GF-D8 (cell line): Measurements from ENCODE around the gene PTGES3.
A peak's percentile ranks its signal among the peaks of the same experiment; 100 is the strongest.
"Not testable (repeated sequence)": the region's sequence is repeated elsewhere in the genome, so short reads cannot be mapped to it uniquely, and the experiment has no call there.

ENCODE experiments used
- DNase-seq: peaks from one replicate; lab custom pipeline; 2025; lab: John Stamatoyannopoulos, UW

PTGES3 gene, protein sequence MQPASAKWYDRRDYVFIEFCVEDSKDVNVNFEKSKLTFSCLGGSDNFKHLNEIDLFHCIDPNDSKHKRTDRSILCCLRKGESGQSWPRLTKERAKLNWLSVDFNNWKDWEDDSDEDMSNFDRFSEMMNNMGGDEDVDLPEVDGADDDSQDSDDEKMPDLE

GRCh38 chr12:56688129-56688845 is at the start of gene PTGES3:
Gene PTGES3 (minus strand): TSS chr12:56688284. CDS start chr12:56687999, 285 bp downstream.
- DNase-seq: peak; percentile 97

DNA sequence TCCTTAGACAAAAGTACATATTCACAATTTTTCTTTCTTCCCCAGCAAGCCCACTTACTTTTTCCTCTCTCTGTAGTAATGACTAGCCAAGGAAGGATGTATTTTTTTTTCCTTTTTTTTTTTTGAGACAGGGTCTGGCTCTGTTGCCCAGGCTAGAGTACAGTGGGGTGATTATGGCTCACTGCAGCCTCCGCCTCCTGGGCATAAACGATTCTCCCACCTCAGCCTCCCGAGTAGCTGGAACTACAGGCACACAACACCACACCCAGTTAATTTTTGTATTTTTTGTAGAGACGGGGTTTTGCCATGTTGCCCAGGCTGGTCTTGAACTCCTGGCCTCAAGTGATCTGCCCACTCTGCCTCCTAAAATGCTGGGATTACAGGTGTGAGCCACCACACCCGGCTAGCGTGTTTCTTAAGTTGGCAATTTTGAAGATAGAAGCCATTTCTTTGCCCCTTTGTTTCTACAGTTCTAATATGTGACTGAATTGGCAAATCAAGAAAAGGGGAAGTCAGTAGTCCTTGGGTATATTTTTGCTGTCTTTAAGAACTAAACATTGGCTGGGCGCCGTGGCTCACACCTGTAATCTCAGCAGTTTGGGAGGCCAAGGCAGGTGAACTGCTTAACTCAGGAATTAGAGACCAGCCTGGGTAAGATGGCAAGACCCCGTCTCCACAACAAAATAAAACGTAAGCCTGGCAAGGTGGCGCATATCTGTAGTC is 40.2 kb upstream of the PTGES3 start:
- no peak for DNase-seq

DNA sequence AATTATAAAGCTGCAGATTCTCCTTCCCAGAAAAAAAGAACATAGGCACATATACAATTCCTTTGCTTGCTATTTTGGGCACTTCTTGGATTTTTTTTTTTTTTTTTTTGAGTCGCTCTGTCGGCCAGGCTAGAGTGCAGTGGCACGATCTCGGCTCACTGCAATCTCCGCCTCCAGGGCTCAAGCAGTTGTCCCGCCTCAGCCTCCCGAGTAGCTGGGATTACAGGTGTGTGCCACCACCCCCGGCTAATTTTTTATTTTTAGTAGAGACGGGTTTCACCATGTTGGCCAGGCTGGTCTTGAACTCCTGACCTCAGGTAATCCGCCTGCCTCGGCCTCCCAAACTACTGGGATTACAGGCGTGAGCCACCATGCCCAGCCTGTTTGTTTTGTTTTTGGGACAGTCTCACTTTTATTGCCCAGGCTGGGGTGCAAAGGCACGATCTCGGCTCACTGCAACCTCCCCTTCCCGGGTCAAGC is 38.2 kb upstream of the PTGES3 start:
- not testable (repeated sequence) for DNase-seq

DNA sequence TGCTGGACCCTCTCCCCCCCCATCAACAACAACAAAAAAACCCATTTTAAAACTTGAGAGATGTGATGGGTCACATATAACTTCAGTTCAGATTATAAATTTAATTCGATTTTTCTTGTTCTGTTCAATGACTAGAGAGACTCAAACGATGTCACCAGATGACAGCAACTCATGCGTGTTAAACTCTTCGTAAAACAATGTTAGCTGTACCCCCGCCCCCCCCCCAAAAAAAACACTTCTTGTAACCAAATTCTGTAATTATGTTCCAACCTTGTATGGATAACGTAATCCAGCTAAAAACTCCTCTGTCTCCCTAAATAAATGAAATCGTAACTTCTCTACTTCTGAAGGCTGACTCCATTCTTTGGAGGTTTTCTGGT is 37.6 kb upstream of the PTGES3 start:
- no peak for DNase-seq

GRCh38 chr12:56724972-56725722 is 37.1 kb upstream of the PTGES3 start, which contains the start of gene NACA:
Gene NACA (minus strand): TSS chr12:56725299. CDS start chr12:56724521, 778 bp downstream.
- DNase-seq: peak; percentile 97

- no peak for DNase-seq
These were observed 36.6 kb upstream of the PTGES3 start for GRCh38 chr12:56724701-56724971.

DNA sequence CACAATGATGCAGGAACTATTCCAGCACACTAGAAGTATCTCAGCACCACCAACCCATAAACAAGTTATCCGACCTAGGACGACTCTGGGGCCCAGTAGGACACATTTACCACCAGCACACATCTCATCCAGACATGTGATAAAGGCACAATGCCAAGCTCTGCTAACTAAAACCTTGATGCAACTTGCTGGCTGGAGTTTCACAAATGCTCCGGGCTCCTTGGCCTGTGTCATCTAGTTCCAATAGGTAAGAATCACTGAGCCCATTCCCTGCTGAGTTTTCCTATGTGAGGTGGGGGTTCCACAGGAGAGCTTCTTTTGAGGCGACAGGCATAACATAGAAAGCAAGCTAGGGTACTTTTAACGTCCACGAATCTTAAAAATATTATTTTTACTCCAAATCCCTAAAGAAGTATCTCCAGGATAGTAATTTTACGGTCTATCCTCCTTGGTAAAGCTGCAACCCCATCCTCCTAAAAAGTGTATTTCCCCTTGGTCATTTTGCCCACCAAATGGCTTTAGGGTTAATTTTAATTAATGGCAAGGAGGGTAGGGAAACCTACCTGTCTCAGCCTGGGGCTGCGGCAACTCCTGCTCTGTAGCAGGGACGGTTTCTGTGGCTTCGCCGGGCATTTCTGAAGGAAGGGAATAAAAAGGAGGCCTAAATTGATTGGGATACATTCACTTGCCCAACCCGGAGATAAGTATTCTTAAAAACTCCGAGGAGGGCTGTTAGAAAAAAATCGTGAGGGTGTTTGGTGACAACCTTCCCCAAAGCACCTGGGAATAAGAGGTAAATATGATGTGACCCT is 36.0 kb upstream of the PTGES3 start:
- DNase-seq: peak; percentile 17

DNA sequence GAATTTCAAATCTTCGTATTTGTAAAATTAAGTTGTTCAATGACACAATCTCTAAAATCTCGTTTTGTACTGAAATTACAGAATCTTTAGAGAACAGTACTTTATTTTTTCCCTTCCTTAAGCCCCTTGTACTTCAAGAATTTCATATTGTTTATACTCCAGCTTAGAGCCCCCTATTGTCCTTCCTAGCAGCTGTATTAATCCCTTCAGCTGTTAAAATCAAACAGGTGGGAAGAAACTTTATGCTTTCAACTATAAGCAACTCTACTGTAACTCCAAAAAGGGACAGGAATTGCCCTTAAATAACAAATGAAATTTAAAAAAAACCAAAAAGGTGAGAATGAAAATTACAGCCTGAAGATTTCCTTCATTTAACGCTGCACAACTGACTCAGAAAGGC is 35.3 kb upstream of the PTGES3 start:
- no peak for DNase-seq

GRCh38 chr12:56722832-56723231 is 34.7 kb upstream of the PTGES3 start:
- DNase-seq: no peak

DNA sequence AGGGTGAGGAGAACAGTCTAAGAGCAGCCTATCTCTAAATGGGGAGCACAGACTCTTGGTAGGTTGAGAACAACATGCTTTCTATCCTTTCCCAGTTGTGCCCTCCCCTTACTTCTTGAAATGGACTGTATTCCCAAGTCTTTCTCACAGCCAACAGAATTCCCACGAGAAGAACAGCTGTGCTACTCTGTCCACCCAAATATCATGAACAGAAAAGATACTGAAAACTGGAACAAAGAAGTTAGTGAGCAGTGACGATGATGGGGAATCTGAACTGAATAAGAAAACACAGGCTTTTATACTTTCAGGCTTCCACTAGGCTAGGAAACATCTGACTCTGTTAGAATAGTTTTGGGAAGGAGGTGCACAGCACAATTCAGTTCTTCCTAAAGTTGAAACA is 33.6 kb upstream of the PTGES3 start:
- DNase-seq: no peak

DNA sequence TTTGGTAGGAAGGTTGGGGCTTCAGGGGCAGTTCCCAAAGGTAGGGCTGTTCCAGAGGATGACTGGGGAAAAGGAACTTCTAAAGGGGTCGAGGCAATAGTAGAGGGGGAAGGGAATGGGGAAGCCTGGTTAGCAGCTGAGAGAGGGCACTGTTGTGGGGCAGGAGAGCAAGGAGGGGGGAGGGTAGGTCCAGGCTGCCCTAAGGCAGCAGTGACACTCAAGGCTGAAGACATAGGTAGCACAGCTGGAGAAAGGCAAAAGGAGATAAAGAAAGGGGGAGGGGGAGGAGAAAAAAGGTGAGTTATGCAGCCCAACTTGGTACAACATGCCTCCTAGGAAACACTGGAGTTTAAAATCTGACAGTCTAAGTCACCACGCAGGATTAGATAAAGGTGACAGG is 33.1 kb upstream of the PTGES3 start:
- no peak for DNase-seq

DNA sequence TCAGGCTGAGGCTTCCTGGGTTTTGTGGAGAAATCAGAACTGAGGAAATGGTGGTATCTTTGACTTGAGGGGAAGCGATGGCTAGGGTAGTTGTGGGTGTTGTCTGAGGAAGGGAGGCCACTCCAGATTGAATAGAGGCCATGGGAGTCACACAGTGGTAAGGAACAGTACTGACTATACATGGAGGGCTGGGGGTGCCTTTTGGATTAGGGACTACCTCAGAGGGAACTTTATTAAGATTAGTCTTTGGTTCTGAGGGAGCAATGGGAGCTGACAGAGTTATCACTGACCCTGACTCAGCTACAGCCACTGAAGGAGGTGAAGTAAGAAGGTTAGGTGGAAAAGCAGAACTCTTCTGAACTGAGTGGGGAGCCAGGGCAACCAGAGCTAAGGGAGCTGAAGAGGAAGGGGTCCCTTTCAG is 32.7 kb upstream of the PTGES3 start:
- DNase-seq: peak; percentile 68

DNA sequence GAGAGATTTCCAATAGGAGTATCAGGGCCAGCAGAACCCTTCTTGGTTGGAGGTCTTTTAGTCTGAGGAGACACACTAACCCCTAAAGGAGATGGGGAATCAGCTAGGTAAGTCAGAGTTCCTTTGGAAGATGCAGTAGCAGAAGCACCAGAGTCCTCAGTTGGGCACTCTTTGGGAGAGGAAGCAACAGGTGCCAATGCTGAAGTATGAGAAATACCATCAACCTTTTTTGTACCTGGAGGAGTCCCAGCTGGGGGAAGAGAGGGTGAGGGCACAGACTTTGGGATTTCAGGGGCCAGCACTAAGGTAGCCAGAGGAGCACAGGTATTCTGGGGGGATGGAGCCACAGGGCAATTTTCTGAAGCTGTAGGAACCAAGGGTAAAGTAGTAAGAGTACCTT is 31.0 kb upstream of the PTGES3 start:
- DNase-seq: no peak

DNA sequence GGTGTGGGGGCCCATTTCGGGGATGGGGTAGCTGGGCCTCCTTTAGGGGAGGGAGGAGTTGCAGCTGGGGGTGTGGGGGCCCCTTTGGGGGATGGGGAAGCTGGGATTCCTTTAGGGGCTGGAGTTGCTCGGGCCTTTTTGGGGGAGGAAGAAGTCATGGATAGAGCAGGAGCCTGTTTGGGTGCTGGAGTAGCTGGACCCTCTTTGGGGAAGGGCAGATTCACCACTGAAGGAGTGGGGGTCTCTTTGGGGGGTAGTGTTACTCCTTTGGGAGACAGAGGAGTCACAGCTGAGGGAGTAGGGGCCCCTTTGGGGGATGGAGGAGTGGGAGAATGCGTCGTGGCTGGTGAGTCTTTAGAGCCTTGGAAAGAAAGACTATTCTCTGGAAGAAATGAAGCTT is 30.6 kb upstream of the PTGES3 start:
- no peak for DNase-seq

DNA sequence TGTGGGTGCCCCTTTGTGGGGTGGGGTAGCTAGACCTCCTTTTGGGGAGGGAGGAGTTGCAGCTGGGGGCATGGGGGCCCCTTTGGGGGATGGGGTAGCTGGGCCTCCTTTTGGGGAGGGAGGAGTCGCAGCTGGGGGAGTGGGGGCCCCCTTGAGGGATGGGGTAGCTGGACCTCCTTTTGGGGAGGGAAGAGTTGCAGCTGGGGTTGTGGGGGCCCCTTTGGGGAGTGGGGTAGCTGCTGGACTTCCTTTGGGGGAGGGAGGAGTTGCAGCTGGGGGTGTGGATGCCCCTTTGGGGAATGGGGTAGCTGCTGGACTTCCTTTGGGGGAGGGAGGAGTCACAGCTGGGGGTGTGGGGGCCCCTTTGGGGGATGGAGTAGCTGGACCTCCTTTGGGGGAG is 30.1 kb upstream of the PTGES3 start:
- no peak for DNase-seq

GRCh38 chr12:56716933-56717880 is 29.1 kb upstream of the PTGES3 start:
- DNase-seq: no peak

GRCh38 chr12:56716458-56716857 is 28.4 kb upstream of the PTGES3 start:
- DNase-seq: no peak

GRCh38 chr12:56715798-56716197 is 27.7 kb upstream of the PTGES3 start:
- no peak for DNase-seq

GRCh38 chr12:56714431-56714929 is 26.4 kb upstream of the PTGES3 start:
- no peak for DNase-seq

DNA sequence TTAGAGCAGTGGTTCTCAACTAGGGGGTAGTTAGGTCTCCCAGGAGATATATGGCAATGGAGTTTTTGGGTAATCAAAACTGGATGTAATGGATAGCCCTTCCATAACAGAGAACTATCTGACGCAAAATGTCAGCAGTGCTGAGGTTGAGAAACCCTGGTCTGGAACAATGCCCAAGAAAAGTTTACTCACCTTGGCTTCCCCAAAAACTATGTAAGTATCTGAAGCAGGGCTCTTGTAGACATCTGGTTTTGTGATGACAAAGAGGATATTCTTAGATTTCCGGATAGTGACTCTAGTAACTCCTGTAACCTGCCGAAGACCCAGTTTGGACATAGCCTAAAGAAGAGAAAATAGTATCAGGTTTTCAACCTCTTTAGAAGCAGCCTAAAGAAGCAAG is 25.3 kb upstream of the PTGES3 start:
- no peak for DNase-seq
